Activated CD8-positive, alpha-beta memory T cell treated with anti-CD3 and anti-CD28 coated beads, Interleukin-2, amount 10 ng/mL, durations not matched to agents 7 days and 5 days (primary cell): ENCODE measurements around the gene SPATA9. TPM values are rescaled to one million over a fixed set of nuclear protein-coding genes. Genes with fewer than 3 reads are reported as not detected.

Experiments
- ATAC-seq: fragments of 150-1000 bp; cut with Tn5 transposase; one replicate; pipeline ENCODE4 v1.10.0; 2021; ENCODE audit warnings: moderate library complexity
- CTCF ChIA-PET: fragments of 350-600 bp; sonication (Branson Sonifier 250); formaldehyde crosslinking; loops from one replicate; lab custom pipeline; 2021; ENCODE audit warnings: antibody characterized with exemption; lab: Charles Lee
- DNase-seq: peaks from one replicate; pipeline ENCODE4 v3.0.0-alpha.2; 2020
- H3K27ac Mint-ChIP-seq: one replicate; pipeline ENCODE4 v1.8.0; 2021; ENCODE audit warnings: mild to moderate bottlenecking, mixed read lengths
- H3K27me3 Mint-ChIP-seq: one replicate; pipeline ENCODE4 v1.8.0; 2021; ENCODE audit warnings: mixed read lengths
- H3K36me3 Mint-ChIP-seq: one replicate; pipeline ENCODE4 v1.8.0; 2021; ENCODE audit warnings: mild to moderate bottlenecking, mixed read lengths
- H3K4me1 Mint-ChIP-seq: one replicate; pipeline ENCODE4 v1.8.0; 2021; ENCODE audit warnings: mixed read lengths
- H3K4me3 Mint-ChIP-seq: one replicate; pipeline ENCODE4 v1.8.0; 2021; ENCODE audit warnings: mild to moderate bottlenecking, moderate library complexity, mixed read lengths
- H3K9me3 Mint-ChIP-seq: one replicate; pipeline ENCODE4 v1.8.0; 2022; ENCODE audit warnings: low read depth, mixed read lengths
- total RNA-seq, 2 experiments: library from RNA; stranded (reverse); gene quantifications; one replicate each; pipeline ENCODE4 v1.2.3, GENCODE V29; 2021

Gene SPATA9
- total RNA-seq, 2 experiments from 2014 or later, result not detected

GRCh38 chr5:95610546-95610945 lies 72.2 kb downstream of the SPATA9 start:
- Mint-ChIP-seq H3K27ac (no peak overlapping the region), H3K4me3 (no peak overlapping the region), H3K9me3 (peaks cover 9% of the 10 kb centered on the region), H3K27me3 (no peaks in the 10 kb centered on the region), H3K4me1 (peaks cover 7% of the 10 kb centered on the region), H3K36me3 (peaks cover 19% of the 10 kb centered on the region)
- CTCF ChIA-PET, result no interaction called here
- no peak for DNase-seq
- ATAC-seq, result no peak

DNA sequence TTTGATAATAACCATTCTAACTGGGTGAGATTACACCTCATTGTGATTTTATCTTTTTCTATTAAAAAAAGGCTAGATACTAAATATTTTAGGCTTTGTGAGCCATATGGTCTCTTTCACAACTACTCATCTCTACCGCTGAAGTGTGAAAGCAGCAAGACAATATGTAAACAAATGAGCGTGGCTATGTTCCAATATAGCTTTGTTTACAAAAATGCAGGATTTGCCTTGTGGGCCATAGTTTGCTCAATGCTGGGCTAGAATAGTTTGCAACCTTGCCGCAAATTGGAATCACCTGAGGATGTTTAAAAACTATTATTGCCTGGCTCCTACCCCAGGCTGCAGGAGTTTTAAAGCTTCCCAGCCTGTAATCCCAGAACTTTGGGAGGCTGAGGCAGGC lies 73.1 kb downstream of the SPATA9 start:
- Mint-ChIP-seq H3K4me1 (peaks cover under 1% of the 10 kb centered on the region), H3K27ac (no peak overlapping the region), H3K36me3 (peaks cover 19% of the 10 kb centered on the region), H3K4me3 (no peak overlapping the region), H3K27me3 (no peaks in the 10 kb centered on the region), H3K9me3 (peaks cover 9% of the 10 kb centered on the region)
- DNase-seq (no peak), ATAC-seq (no peak)
- CTCF ChIA-PET, result no interaction called here

Other genes with a start within 250 kb of the SPATA9 start
- gene SKIC3, start 128.0 kb downstream of the SPATA9 start, total RNA-seq, result 10 to 100 TPM; 64.1 to 75.0 TPM
- 1 to 10 TPM; 4.3 to 4.9 TPM for gene ARSK, start 127.9 kb downstream of the SPATA9 start, total RNA-seq
- gene GPR150, start 62.9 kb downstream of the SPATA9 start, total RNA-seq, result under 1 TPM; 0.28 to 0.58 TPM
- gene RFESD, start 36.2 kb downstream of the SPATA9 start, total RNA-seq, result 1 to 10 TPM; 3.0 to 3.3 TPM
- gene RHOBTB3, start 48.3 kb upstream of the SPATA9 start, total RNA-seq, result under 1 TPM; 0.35 to 0.55 TPM
- 10 to 100 TPM; 65.3 to 67.1 TPM for gene GLRX, start 139.7 kb upstream of the SPATA9 start, total RNA-seq